H1 (cell line): Measurements from ENCODE around the gene TFAP2A. TPM values are rescaled to one million over a fixed set of nuclear protein-coding genes. Genes with fewer than 3 reads are reported as not detected.
A peak's percentile ranks its signal among the peaks of the same experiment; 100 is the strongest.

Experiments used
- CTCF ChIA-PET: fragments of 300-600 bp; sonication (Branson Sonifier 250); formaldehyde crosslinking; loops from one replicate; lab custom pipeline; 2021; ENCODE audit not compliant: partially characterized antibody; lab: Charles Lee
- POLR2A ChIA-PET: fragments of 300-600 bp; sonication (Branson Sonifier 250); formaldehyde crosslinking; loops from one replicate; lab custom pipeline; 2021; ENCODE audit warnings: inconsistent platforms; ENCODE audit not compliant: partially characterized antibody; lab: Charles Lee
- DNase-seq, 2 experiments: peaks; one replicate each; pipeline versions ENCODE4 v3.0.0 to v3.0.0-alpha.2; 2010 to 2022; ENCODE audit warnings: low spot score in 2 of 2, low read depth in 1 of 2, mixed read lengths in 1 of 2
- FAIRE-seq: peaks from 2 replicates; lab custom pipeline; 2011; peaks lifted over from hg19 to GRCh38; lab: Jason Lieb, UNC
- H2AFZ ChIP-seq: 2 replicates; pipeline ENCODE4 v1.8.1; 2012; ENCODE audit warnings: low read length, inconsistent platforms
- H2AK5ac ChIP-seq: 2 replicates; pipeline ENCODE4 v1.6.1; 2013; ENCODE audit warnings: low read depth, low read length
- H2BK120ac ChIP-seq: replicated peaks from 2 replicates; pipeline ENCODE3; 2013; ENCODE audit warnings: low read depth, low read length, inconsistent platforms
- H2BK12ac ChIP-seq: 2 replicates; pipeline ENCODE4 v1.6.1; 2013; ENCODE audit warnings: low read depth, low read length
- H2BK15ac ChIP-seq: 2 replicates; pipeline ENCODE4 v1.6.1; 2013; ENCODE audit warnings: low read length
- H2BK20ac ChIP-seq: 2 replicates; pipeline ENCODE4 v1.6.1; 2013; ENCODE audit warnings: low read length
- H2BK5ac ChIP-seq: 2 replicates; pipeline ENCODE4 v1.6.1; 2013; ENCODE audit warnings: low read depth, low read length
- H3K14ac ChIP-seq: 2 replicates; pipeline ENCODE4 v1.6.1; 2013; ENCODE audit warnings: inconsistent platforms; ENCODE audit not compliant: insufficient read length
- H3K18ac ChIP-seq: 2 replicates; pipeline ENCODE4 v1.6.1; 2013; ENCODE audit warnings: low read length; ENCODE audit errors: extremely low read depth
- H3K23ac ChIP-seq: 2 replicates; pipeline ENCODE4 v1.6.1; 2013; ENCODE audit warnings: inconsistent platforms; ENCODE audit not compliant: insufficient read length
- H3K23me2 ChIP-seq: 2 replicates; pipeline ENCODE4 v1.6.1; 2013; ENCODE audit warnings: low read depth, low read length
- H3K27ac ChIP-seq: 2 replicates; pipeline ENCODE4 v1.6.1; 2011; ENCODE audit warnings: low read depth, low read length, inconsistent platforms
- H3K27me3 ChIP-seq, 4 experiments: replicated peaks in 1 of 4; 1 replicate in 1 of 4; 2 replicates in 3 of 4; pipeline versions ENCODE4 v1.6.1 to v1.8.1; 2011 to 2013; ENCODE audit warnings: low read length in 3 of 4, mild to moderate bottlenecking in 3 of 4, inconsistent platforms in 2 of 4, mixed read lengths in 2 of 4, moderate library complexity in 1 of 4; ENCODE audit not compliant: control insufficient read depth in 3 of 4, insufficient read depth in 3 of 4; ENCODE audit errors: extremely low read depth in 1 of 4
- H3K36me3 ChIP-seq, 4 experiments: 2 replicates each; pipeline versions ENCODE4 v1.6.1 to v1.8.1; 2011 to 2013; ENCODE audit warnings: mild to moderate bottlenecking in 4 of 4, low read length in 3 of 4, moderate library complexity in 2 of 4, control low read depth in 1 of 4, inconsistent platforms in 1 of 4; ENCODE audit not compliant: insufficient read depth in 4 of 4, control insufficient read depth in 2 of 4
- H3K4ac ChIP-seq: replicated peaks from 2 replicates; pipeline ENCODE3; 2013; ENCODE audit warnings: low read length, low read depth, mixed read lengths, inconsistent platforms; ENCODE audit not compliant: insufficient read length
- H3K4me1 ChIP-seq, 4 experiments: replicated peaks in 1 of 4; 1 replicate in 1 of 4; 2 replicates in 3 of 4; pipeline versions ENCODE4 v1.6.1 to v1.8.1; 2011 to 2013; ENCODE audit warnings: low read length in 3 of 4, inconsistent platforms in 2 of 4, mixed read lengths in 1 of 4; ENCODE audit not compliant: insufficient read depth in 4 of 4, control insufficient read depth in 3 of 4
- H3K4me2 ChIP-seq, 2 experiments: 2 replicates each; pipeline versions ENCODE4 v1.6.1 to v1.8.1; 2011 to 2013; ENCODE audit warnings: low read depth in 2 of 2, low read length in 2 of 2, control low read depth in 1 of 2, inconsistent platforms in 1 of 2, mild to moderate bottlenecking in 1 of 2; ENCODE audit not compliant: insufficient read depth in 1 of 2
- H3K4me3 ChIP-seq, 4 experiments: fragments of 200-600, 300-600 bp in 1 of 4; sonication (generic), shearing (Covaris generic), sonication (Bioruptor Twin) in 1 of 4; 2 replicates each; pipeline versions ENCODE4 v1.5.1 to v1.8.1; 2011 to 2016; ENCODE audit warnings: low read length in 4 of 4, low read depth in 3 of 4, control low read depth in 2 of 4, inconsistent platforms in 2 of 4, mild to moderate bottlenecking in 2 of 4, mixed read lengths in 1 of 4, moderate library complexity in 1 of 4; ENCODE audit not compliant: insufficient read depth in 2 of 4; ENCODE audit errors: extremely low read depth in 1 of 4
- H3K56ac ChIP-seq: replicated peaks from 2 replicates; pipeline ENCODE3; 2013; ENCODE audit warnings: low read depth, mild to moderate bottlenecking, mixed read lengths, low read length, inconsistent platforms; ENCODE audit not compliant: insufficient read length
- H3K79me1 ChIP-seq: 2 replicates; pipeline ENCODE4 v1.6.1; 2013; ENCODE audit warnings: low read depth, low read length, control low read depth
- H3K79me2 ChIP-seq, 2 experiments: 2 replicates each; pipeline versions ENCODE4 v1.6.1 to v1.8.1; 2012 to 2013; ENCODE audit warnings: low read length in 2 of 2, mild to moderate bottlenecking in 2 of 2, inconsistent platforms in 1 of 2; ENCODE audit not compliant: insufficient read depth in 2 of 2, control insufficient read depth in 1 of 2
- H3K9ac ChIP-seq, 4 experiments: replicated peaks in 1 of 4; 1 replicate in 1 of 4; 2 replicates in 3 of 4; pipeline versions ENCODE4 v1.6.1 to v1.8.1; 2011 to 2013; ENCODE audit warnings: low read depth in 3 of 4, low read length in 3 of 4, control low read depth in 2 of 4, mild to moderate bottlenecking in 2 of 4, moderate library complexity in 2 of 4, inconsistent platforms in 1 of 4; ENCODE audit errors: extremely low read depth in 1 of 4
- H3K9me3 ChIP-seq, 2 experiments: 2 replicates each; pipeline versions ENCODE4 v1.6.1 to v1.8.1; 2012 to 2013; ENCODE audit warnings: mild to moderate bottlenecking in 2 of 2, moderate library complexity in 2 of 2, control low read depth in 1 of 2, inconsistent platforms in 1 of 2, low read depth in 1 of 2, low read length in 1 of 2, mixed read lengths in 1 of 2; ENCODE audit not compliant: insufficient read depth in 2 of 2
- H4K20me1 ChIP-seq, 2 experiments: replicated peaks in 1 of 2; 2 replicates each; pipeline versions ENCODE3 to v1.8.1; 2011 to 2013; ENCODE audit warnings: inconsistent platforms in 2 of 2, low read length in 2 of 2, mild to moderate bottlenecking in 1 of 2; ENCODE audit not compliant: insufficient read depth in 2 of 2, control insufficient read depth in 1 of 2
- H4K5ac ChIP-seq: 2 replicates; pipeline ENCODE4 v1.6.1; 2013; ENCODE audit warnings: low read length, low read depth, mixed read lengths, inconsistent platforms; ENCODE audit not compliant: insufficient read length
- H4K8ac ChIP-seq: 2 replicates; pipeline ENCODE4 v1.8.0; 2013; ENCODE audit warnings: mild to moderate bottlenecking, moderate library complexity, low read length, inconsistent platforms; ENCODE audit not compliant: insufficient read depth; ENCODE audit errors: extremely low read depth
- H4K91ac ChIP-seq: replicated peaks from 2 replicates; pipeline ENCODE3; 2013; ENCODE audit warnings: low read length, mixed read lengths, inconsistent platforms; ENCODE audit not compliant: insufficient read length
- HDAC6 ChIP-seq: IDR thresholded peaks from one replicate; pipeline ENCODE4 v1.7.1; 2012; ENCODE audit warnings: low read depth, mild to moderate bottlenecking, inconsistent platforms, low read length, moderate library complexity
- RNF2 ChIP-seq: fragments of 200-900, 300-1000 bp; sonication (generic); IDR thresholded peaks from 2 replicates; pipeline ENCODE4 v1.7.1; 2016; ENCODE audit warnings: borderline replicate concordance, low read depth, mild to moderate bottlenecking, antibody characterized with exemption, low read length; ENCODE audit not compliant: poor library complexity, severe bottlenecking; ENCODE audit errors: missing control alignments
- WGBS, 2 experiments: shearing (Covaris generic) in 1 of 2; methylation state at CpG; one replicate each; pipeline versions ENCODE4 v1.1.6 to v1.1.7; 2013 to 2015; ENCODE audit warnings: low lambda C conversion rate in 2 of 2, mixed read lengths in 2 of 2, inconsistent platforms in 1 of 2, low coverage in 1 of 2, missing lambda C conversion rate in 1 of 2; ENCODE audit not compliant: insufficient replicate concordance in 2 of 2, insufficient coverage in 1 of 2, insufficient read length in 1 of 2; ENCODE audit errors: extremely low coverage in 1 of 2, missing lambda C conversion rate in 1 of 2; 5-methylcytosine and 5-hydroxymethylcytosine counted together
- polyA plus RNA-seq, 7 experiments: library from polyadenylated mRNA; depleted of rRNA in 3 of 7; stranded (reverse) in 5 of 7; unstranded in 2 of 7; fragments of >200 nt in 5 of 7; fragments of 200-250 nt in 2 of 7; gene quantifications; 1 replicate in 5 of 7; 2 replicates in 1 of 7; 4 replicates in 1 of 7; pipeline versions ENCODE4 v1.2.1 to v1.2.3, GENCODE V29; 2011 to 2013; ENCODE audit warnings: missing spikeins in 2 of 7, mixed read lengths in 2 of 7
- total RNA-seq: library from RNA; stranded (reverse); fragmentation: NEBNext Ultra II Directional; extraction: Animal tissue kit (Norgen Biotek cat#: 25700); gene quantifications from 2 replicates; pipeline ENCODE4 v1.2.1, GENCODE V29; 2021

TFAP2A gene
- total and polyA plus RNA-seq, 2 of the 8 experiments (the other 6 are each of a cell fraction or from before 2014, with no cell fraction given) = 0.23 TPM; not detected in 1

- H3K79me2 ChIP-seq = no peaks in the 10 kb centered on the region
- TF ChIP-seq HDAC6 (no peak), RNF2 (peak; percentile 29)
- TF ChIP-seq, all 59 proteins: peak for 1
- Histone ChIP-seq H3K27ac (no peak overlapping the region), H3K23me2 (no peaks in the 10 kb centered on the region; the same call in 1 of the 2 replicates), H2BK20ac (no peak overlapping the region), H3K56ac (no peak overlapping the region), H4K5ac (no peak overlapping the region), H3K4me3 (peak overlapping the region; percentile 16 to 59 (median 54); a peak in 7 of 8 replicates), H4K8ac (no peak overlapping the region; the same call in 1 of the 2 replicates), H3K4me1 (peaks cover 3 to 32% (median 17%) of the 10 kb centered on the region in 4 experiments), H2AFZ (no peak overlapping the region), H3K27me3 (peaks cover 75 to 87% (median 82%) of the 10 kb centered on the region in 4 experiments), H3K23ac (no peak overlapping the region), H4K91ac (no peak overlapping the region), H2BK120ac (no peak overlapping the region), H3K18ac (peak overlapping the region; percentile 17; the same call in 1 of the 2 replicates), H2BK5ac (no peak overlapping the region), H3K9me3 (no peaks in the 10 kb centered on the region), H3K4me2 (peak overlapping the region; percentile 63 to 77), H2AK5ac (no peak overlapping the region), H3K14ac (no peak overlapping the region), H3K79me1 (no peaks in the 10 kb centered on the region), H3K4ac (no peak overlapping the region), H3K9ac (no peak overlapping the region), H2BK12ac (0 out of 2 replicates have a peak overlapping the region, but pooled peaks have one; percentile 41), H3K36me3 (peaks cover 0 to 4% (median 0%) of the 10 kb centered on the region in 4 experiments; a peak in 1 of 8 replicates), H4K20me1 (peaks cover 27 to 41% of the 10 kb centered on the region in 2 experiments), H2BK15ac (no peak overlapping the region)
- CTCF ChIA-PET = interaction anchor here (0.6 to 21.9 kb wide), 7 partner anchors 9 to 1378 kb away, joined by 3 to 365 read pairs (median 4); partner anchors contain the start of gene TFAP2A
- 6% methylated on average over 29 of the region's 35 CpGs; no CpG with 5 or more reads in 1 of the 2 experiments for WGBS, 2 experiments
- FAIRE-seq (no peak), DNase-seq (no peak)
- POLR2A ChIA-PET = interaction anchor here (0.6 to 2.9 kb wide), 6 partner anchors 11 to 562 kb away, joined by 3 to 10 read pairs (median 4); partner anchors contain the start of gene TFAP2A
Observed at GRCh38 chr6:10425176-10425974, 10.5 kb upstream of the TFAP2A start.
